T-helper 2 cell treated with Interferon-gamma antibody and Interleukin-4, amounts not matched to agents 5 μg/mL and 100 μg/mL, for 36 hours (primary cell): ENCODE data around the gene UQCRQ.

ENCODE experiments used
- DNase-seq: peaks from one replicate; pipeline ENCODE4 v3.0.0; 2021; ENCODE audit warnings: low spot score
- H3K27ac Mint-ChIP-seq: one replicate; pipeline ENCODE4 v1.8.0; 2021; ENCODE audit warnings: mild to moderate bottlenecking, mixed read lengths
- H3K27me3 Mint-ChIP-seq: one replicate; pipeline ENCODE4 v1.8.0; 2021; ENCODE audit warnings: low read depth, mixed read lengths
- H3K36me3 Mint-ChIP-seq: one replicate; pipeline ENCODE4 v1.8.0; 2021; ENCODE audit warnings: low read depth, mixed read lengths
- H3K4me1 Mint-ChIP-seq: one replicate; pipeline ENCODE4 v1.8.0; 2021; ENCODE audit warnings: low read depth, mixed read lengths
- H3K4me3 Mint-ChIP-seq: one replicate; pipeline ENCODE4 v1.8.0; 2022; ENCODE audit warnings: mild to moderate bottlenecking, moderate library complexity, mixed read lengths
- H3K9me3 Mint-ChIP-seq: one replicate; pipeline ENCODE4 v1.8.0; 2021; ENCODE audit warnings: mixed read lengths

Gene UQCRQ

GRCh38 chr5:132870801-132871200 lies 4.4 kb downstream of the UQCRQ start:
- H3K4me1 Mint-ChIP-seq = peaks cover 14% of the 10 kb centered on the region
- no peak for DNase-seq
- no peaks in the 10 kb centered on the region for H3K9me3 Mint-ChIP-seq
- no peaks in the 10 kb centered on the region for H3K27me3 Mint-ChIP-seq
- H3K4me3 Mint-ChIP-seq = no peak overlapping the region
- H3K27ac Mint-ChIP-seq = no peak overlapping the region
- H3K36me3 Mint-ChIP-seq = peaks cover 32% of the 10 kb centered on the region

- no peaks in the 10 kb centered on the region for H3K9me3 Mint-ChIP-seq
- no peak overlapping the region for H3K27ac Mint-ChIP-seq
- peaks cover 10% of the 10 kb centered on the region for H3K4me1 Mint-ChIP-seq
- no peak overlapping the region for H3K4me3 Mint-ChIP-seq
- DNase-seq = no peak
- peaks cover 29% of the 10 kb centered on the region for H3K36me3 Mint-ChIP-seq
- no peaks in the 10 kb centered on the region for H3K27me3 Mint-ChIP-seq
Observed at GRCh38 chr5:132871459-132872284, 5.2 kb downstream of the UQCRQ start.

GRCh38 chr5:132872788-132873118 lies 6.3 kb downstream of the UQCRQ start:
- Mint-ChIP-seq H3K9me3 (no peaks in the 10 kb centered on the region), H3K36me3 (peaks cover 27% of the 10 kb centered on the region), H3K4me3 (no peak overlapping the region), H3K27me3 (no peaks in the 10 kb centered on the region), H3K4me1 (peaks cover 3% of the 10 kb centered on the region), H3K27ac (no peak overlapping the region)
- no peak for DNase-seq

- Mint-ChIP-seq H3K9me3 (no peaks in the 10 kb centered on the region), H3K36me3 (peaks cover 30% of the 10 kb centered on the region), H3K4me1 (peaks cover 3% of the 10 kb centered on the region), H3K27me3 (no peaks in the 10 kb centered on the region), H3K4me3 (no peak within 1 kb of the TSS), H3K27ac (no peak within 1 kb of the TSS)
- no peak for DNase-seq
Observed at GRCh38 chr5:132873119-132873929, 6.9 kb downstream of the UQCRQ start, which contains the start of gene LEAP2. Gene LEAP2, plus strand, starts transcription at chr5:132873668. Its CDS starts 27 bp downstream, at chr5:132873695.

- Mint-ChIP-seq H3K36me3 (peaks cover 25% of the 10 kb centered on the region), H3K27ac (no peak overlapping the region), H3K27me3 (no peaks in the 10 kb centered on the region), H3K9me3 (no peaks in the 10 kb centered on the region), H3K4me3 (no peak overlapping the region), H3K4me1 (peaks cover under 1% of the 10 kb centered on the region)
- no peak for DNase-seq
Observed at GRCh38 chr5:132873930-132874271, 7.5 kb downstream of the UQCRQ start.

GRCh38 chr5:132876020-132876759 lies 9.7 kb downstream of the UQCRQ start:
- Mint-ChIP-seq H3K27me3 (no peaks in the 10 kb centered on the region), H3K27ac (no peak overlapping the region), H3K36me3 (peaks cover 27% of the 10 kb centered on the region), H3K4me1 (no peaks in the 10 kb centered on the region), H3K4me3 (no peak overlapping the region), H3K9me3 (no peaks in the 10 kb centered on the region)
- DNase-seq = no peak

- H3K4me3 Mint-ChIP-seq = no peak overlapping the region
- no peaks in the 10 kb centered on the region for H3K4me1 Mint-ChIP-seq
- no peak for DNase-seq
- no peak overlapping the region for H3K27ac Mint-ChIP-seq
- no peaks in the 10 kb centered on the region for H3K9me3 Mint-ChIP-seq
- peaks cover 27% of the 10 kb centered on the region for H3K36me3 Mint-ChIP-seq
- no peaks in the 10 kb centered on the region for H3K27me3 Mint-ChIP-seq
Observed at GRCh38 chr5:132877466-132877865, 11.0 kb downstream of the UQCRQ start.

GRCh38 chr5:132877938-132878337 lies 11.5 kb downstream of the UQCRQ start:
- Mint-ChIP-seq H3K36me3 (peaks cover 27% of the 10 kb centered on the region), H3K27ac (no peak overlapping the region), H3K9me3 (no peaks in the 10 kb centered on the region), H3K4me3 (no peak overlapping the region), H3K4me1 (no peaks in the 10 kb centered on the region), H3K27me3 (no peaks in the 10 kb centered on the region)
- DNase-seq = no peak

- H3K4me3 Mint-ChIP-seq = no peak overlapping the region
- H3K36me3 Mint-ChIP-seq = peaks cover 45% of the 10 kb centered on the region
- no peak overlapping the region for H3K27ac Mint-ChIP-seq
- no peak for DNase-seq
- no peaks in the 10 kb centered on the region for H3K9me3 Mint-ChIP-seq
- H3K27me3 Mint-ChIP-seq = no peaks in the 10 kb centered on the region
- peaks cover 2% of the 10 kb centered on the region for H3K4me1 Mint-ChIP-seq
Observed at GRCh38 chr5:132883261-132883834, 16.9 kb downstream of the UQCRQ start.

GRCh38 chr5:132884548-132884947 lies 18.1 kb downstream of the UQCRQ start:
- Mint-ChIP-seq H3K4me3 (no peak overlapping the region), H3K27ac (no peak overlapping the region), H3K4me1 (peaks cover 2% of the 10 kb centered on the region), H3K27me3 (no peaks in the 10 kb centered on the region), H3K9me3 (no peaks in the 10 kb centered on the region), H3K36me3 (peaks cover 47% of the 10 kb centered on the region)
- no peak for DNase-seq

- DNase-seq = no peak
- Mint-ChIP-seq H3K36me3 (peaks cover 42% of the 10 kb centered on the region), H3K4me3 (no peak overlapping the region), H3K27ac (no peak overlapping the region), H3K9me3 (no peaks in the 10 kb centered on the region), H3K27me3 (no peaks in the 10 kb centered on the region), H3K4me1 (peaks cover 5% of the 10 kb centered on the region)
Observed at GRCh38 chr5:132886064-132886823, 19.8 kb downstream of the UQCRQ start.

GRCh38 chr5:132887283-132887682 lies 20.8 kb downstream of the UQCRQ start:
- Mint-ChIP-seq H3K27ac (no peak overlapping the region), H3K4me1 (peaks cover 5% of the 10 kb centered on the region), H3K27me3 (no peaks in the 10 kb centered on the region), H3K36me3 (peaks cover 44% of the 10 kb centered on the region), H3K9me3 (no peaks in the 10 kb centered on the region), H3K4me3 (no peak overlapping the region)
- no peak for DNase-seq

- Mint-ChIP-seq H3K27ac (no peak overlapping the region), H3K36me3 (peaks cover 56% of the 10 kb centered on the region), H3K27me3 (no peaks in the 10 kb centered on the region), H3K4me1 (peaks cover 5% of the 10 kb centered on the region), H3K4me3 (no peak overlapping the region), H3K9me3 (no peaks in the 10 kb centered on the region)
- no peak for DNase-seq
Observed at GRCh38 chr5:132889501-132889900, 23.1 kb downstream of the UQCRQ start.
